PFSK-1 (cell line): ENCODE data around the gene UBE2O.

Experiments used
- POLR2AphosphoS5 ChIP-seq: IDR thresholded peaks from 2 replicates; pipeline ENCODE4 v1.6.1; 2012; ENCODE audit warnings: low read depth, mild to moderate bottlenecking, control low read depth, low read length, moderate library complexity
- SIN3A ChIP-seq: IDR thresholded peaks from 2 replicates; pipeline ENCODE4 v1.6.1; 2012; ENCODE audit warnings: mild to moderate bottlenecking, low read length, moderate library complexity, borderline replicate concordance; ENCODE audit not compliant: insufficient read depth
- TAF1 ChIP-seq: IDR thresholded peaks from 2 replicates; pipeline ENCODE4 v1.6.1; 2012; ENCODE audit warnings: low read length, control low read depth, borderline replicate concordance; ENCODE audit not compliant: insufficient read depth

DNA sequence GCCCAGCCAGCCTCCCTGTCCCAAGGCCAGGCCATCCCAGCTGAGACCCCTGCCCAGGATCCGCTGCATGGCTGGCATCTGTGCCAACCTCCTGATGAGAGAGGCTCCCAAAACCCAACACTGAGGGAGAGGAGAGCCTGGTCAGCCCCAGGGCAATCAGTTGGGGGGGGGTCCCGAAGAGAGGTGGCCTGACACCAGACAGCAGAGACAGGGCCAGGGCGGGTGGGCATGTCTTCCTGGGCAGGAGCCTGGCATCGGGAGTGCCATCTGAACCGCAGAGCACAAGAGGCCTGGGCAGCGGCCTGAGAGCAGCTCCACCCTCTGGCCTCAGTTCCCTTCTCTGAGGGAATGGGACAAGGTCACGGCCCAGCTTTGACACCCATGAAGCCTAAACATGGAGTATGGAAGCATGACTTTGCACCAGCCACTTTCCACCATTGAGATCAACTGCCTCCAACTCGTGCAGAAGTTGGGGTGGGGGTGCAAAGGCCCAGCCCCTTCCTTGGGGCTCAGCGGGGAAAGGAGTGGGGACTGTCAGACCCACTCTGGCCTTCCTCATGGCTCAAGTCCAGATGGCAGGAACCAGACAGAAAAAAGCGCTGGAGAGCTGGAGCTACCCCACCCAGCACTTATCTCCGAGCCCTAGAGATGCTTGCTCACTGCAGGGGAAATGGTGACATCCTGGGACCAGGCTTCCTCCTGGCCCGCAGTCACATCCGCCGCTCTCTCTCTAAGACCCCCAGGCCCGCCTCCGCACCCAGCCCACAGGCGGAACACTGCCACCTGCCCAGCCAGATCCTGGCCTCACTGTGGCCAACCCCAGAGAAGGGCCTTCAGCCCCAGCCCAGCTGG lies 38.5 kb upstream of the UBE2O start:
- TF ChIP-seq SIN3A (no peak), TAF1 (no peak), POLR2AphosphoS5 (no peak)
